Measurements from ENCODE around the gene GGACT. TPM values are rescaled to one million over a fixed set of nuclear protein-coding genes. Genes with fewer than 3 reads are reported as not detected.
"Not testable (repeated sequence)": the region's sequence is repeated elsewhere in the genome, so short reads cannot be mapped to it uniquely, and the experiment has no call there.

GGACT gene
- polyA plus RNA-seq, 1 donor from 2014 or later, result 5.8 TPM

DNA sequence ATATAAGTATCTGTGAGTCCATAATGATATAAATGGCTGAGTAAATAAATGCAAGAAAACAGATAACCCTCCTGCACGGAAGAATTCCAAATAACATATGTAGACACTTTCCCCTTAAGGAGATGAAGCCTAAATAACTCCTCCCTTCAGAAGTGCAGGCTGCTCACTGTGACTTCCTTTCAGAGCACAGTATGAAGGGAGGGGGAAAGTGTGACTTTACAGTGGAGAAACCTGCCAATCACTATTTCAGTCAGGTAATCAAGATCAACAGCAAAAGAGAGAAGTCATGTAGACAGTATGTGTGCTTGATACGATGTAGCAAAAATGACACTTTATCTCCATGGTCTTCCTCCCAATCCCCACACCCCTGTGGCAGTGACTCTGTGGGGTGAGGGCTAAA lies 7.1 kb downstream of the GGACT start:
- Mint-ChIP-seq H3K4me3 (no peak overlapping the region), H3K9me3 (no peaks in the 10 kb centered on the region), H3K36me3 (peaks cover 5% of the 10 kb centered on the region), H3K27ac (peak overlapping the region in 1 of 3 donors; percentile 33), H3K4me1 (peaks cover 0 to 3% (median 2%) of the 10 kb centered on the region in 3 donors), H3K27me3 (no peaks in the 10 kb centered on the region)

DNA sequence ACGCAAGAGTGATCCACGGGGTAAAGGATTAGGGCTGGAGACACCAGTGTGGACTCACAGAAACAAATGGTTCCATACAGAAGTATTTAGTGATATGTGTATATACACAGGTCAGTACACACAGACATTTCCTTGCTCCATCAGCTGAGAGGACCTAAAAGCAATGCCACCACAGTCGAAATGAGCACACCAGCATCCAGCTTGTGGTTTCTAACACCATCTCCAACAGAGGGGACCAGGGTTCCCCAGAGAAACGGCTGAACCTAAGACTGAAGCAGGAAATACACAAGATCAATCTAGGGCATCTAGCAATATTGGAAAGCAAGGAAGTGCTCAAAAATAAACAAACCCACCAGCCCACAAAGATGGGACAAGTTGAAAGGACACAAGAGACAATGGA lies 7.6 kb downstream of the GGACT start:
- H3K36me3 Mint-ChIP-seq, result peaks cover 5% of the 10 kb centered on the region
- no peaks in the 10 kb centered on the region for H3K9me3 Mint-ChIP-seq
- H3K27ac Mint-ChIP-seq, result peak overlapping the region in 1 of 3 donors; percentile 33
- H3K27me3 Mint-ChIP-seq, result no peaks in the 10 kb centered on the region
- peaks cover 0 to 4% (median 3%) of the 10 kb centered on the region in 3 donors for H3K4me1 Mint-ChIP-seq
- H3K4me3 Mint-ChIP-seq, result no peak overlapping the region

DNA sequence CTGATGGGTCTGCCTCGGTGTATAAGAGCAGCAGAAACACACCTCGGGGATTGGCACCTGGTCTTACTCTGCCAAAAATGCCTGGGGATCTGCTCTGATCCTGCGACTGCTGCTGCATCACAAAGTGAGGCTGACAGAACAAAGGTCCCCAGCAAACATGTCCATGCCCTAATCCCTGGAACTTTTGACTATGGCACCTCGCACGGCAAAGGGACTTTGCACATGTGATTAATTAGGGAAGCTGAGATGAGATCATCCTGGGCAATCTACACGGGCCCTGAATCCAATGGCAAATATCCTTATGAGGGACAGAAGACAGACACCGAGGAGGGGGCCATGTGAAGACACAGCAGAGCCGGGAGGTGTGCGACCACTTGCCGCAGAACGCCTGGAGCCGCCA lies 8.5 kb downstream of the GGACT start:
- H3K27ac Mint-ChIP-seq, result peak overlapping the region in 1 of 3 donors; percentile 9
- no peaks in the 10 kb centered on the region for H3K27me3 Mint-ChIP-seq
- H3K36me3 Mint-ChIP-seq, result peaks cover 5% of the 10 kb centered on the region
- no peak overlapping the region for H3K4me3 Mint-ChIP-seq
- H3K4me1 Mint-ChIP-seq, result peaks cover 0 to 4% (median 3%) of the 10 kb centered on the region in 3 donors
- no peaks in the 10 kb centered on the region for H3K9me3 Mint-ChIP-seq

DNA sequence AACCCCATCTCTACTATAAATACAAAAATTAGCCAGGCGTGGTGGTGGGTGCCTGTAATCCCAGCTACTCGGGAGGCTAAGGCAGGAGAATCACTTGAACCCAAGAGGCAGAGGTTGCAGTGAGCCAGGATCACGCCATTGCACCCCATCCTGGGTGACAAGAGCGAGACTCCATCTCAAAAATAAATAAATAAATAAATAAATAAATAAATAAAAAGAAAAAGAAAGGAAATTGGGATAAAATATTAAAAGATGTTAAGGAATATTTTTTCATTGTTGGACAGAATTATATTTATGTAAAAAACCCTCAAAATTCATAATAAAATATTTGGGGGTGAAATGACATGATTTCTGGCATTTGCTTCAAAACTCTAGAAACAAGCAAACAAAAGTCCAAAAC lies 11.3 kb downstream of the GGACT start:
- H3K4me3 Mint-ChIP-seq, H3K36me3 Mint-ChIP-seq, H3K27me3 Mint-ChIP-seq, H3K9me3 Mint-ChIP-seq, H3K27ac Mint-ChIP-seq, H3K4me1 Mint-ChIP-seq: not testable (repeated sequence)

DNA sequence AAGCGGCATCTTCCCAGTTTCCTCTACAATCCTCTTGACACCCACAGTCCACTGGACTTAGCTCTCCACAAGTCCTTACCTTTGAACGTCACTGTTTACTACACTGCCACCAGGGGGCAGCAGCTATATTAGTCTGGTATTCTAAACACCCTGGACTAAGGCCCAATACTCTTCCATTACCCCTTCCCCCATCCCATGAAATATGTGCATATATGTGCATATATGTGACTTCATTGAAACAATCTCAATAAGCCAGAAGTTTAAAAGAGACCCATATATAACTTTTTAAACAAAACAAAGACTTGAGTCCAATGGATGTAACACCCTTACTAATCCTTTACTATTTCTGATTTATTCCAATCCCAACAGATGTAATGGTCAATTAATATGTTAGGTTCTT lies 15.5 kb downstream of the GGACT start:
- Mint-ChIP-seq H3K36me3 (peaks cover 2% of the 10 kb centered on the region), H3K27me3 (no peaks in the 10 kb centered on the region), H3K9me3 (peaks cover 0 to 2% (median 0%) of the 10 kb centered on the region in 3 donors), H3K4me3 (no peak overlapping the region), H3K4me1 (peaks cover 0 to 7% (median 4%) of the 10 kb centered on the region in 3 donors), H3K27ac (no peak overlapping the region)

DNA sequence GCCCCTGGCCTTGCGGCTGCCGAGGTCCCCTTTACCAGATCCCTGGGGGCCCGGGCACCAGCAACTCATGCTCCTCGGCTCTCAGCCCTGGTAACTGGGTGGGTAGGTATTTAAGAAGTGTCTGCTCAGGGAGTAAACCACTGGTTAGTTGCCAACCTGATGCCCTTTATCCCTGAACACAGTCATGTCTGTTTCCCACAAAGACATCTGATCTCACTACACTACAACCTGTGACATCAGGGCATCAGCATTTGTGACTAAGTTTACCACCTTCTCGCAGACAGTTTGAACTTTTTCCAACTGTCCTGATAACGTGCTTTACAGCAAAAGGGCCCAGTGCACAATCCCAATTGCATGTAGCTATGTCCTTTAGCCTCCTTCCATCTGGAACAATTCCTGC lies 22.0 kb downstream of the GGACT start:
- no peaks in the 10 kb centered on the region for H3K27me3 Mint-ChIP-seq
- H3K4me1 Mint-ChIP-seq, result peaks cover 0 to 3% (median 1%) of the 10 kb centered on the region in 3 donors
- peaks cover 13% of the 10 kb centered on the region for H3K36me3 Mint-ChIP-seq
- H3K27ac Mint-ChIP-seq, result no peak overlapping the region
- H3K4me3 Mint-ChIP-seq, result no peak overlapping the region
- peaks cover 0 to 2% (median 0%) of the 10 kb centered on the region in 3 donors for H3K9me3 Mint-ChIP-seq

DNA sequence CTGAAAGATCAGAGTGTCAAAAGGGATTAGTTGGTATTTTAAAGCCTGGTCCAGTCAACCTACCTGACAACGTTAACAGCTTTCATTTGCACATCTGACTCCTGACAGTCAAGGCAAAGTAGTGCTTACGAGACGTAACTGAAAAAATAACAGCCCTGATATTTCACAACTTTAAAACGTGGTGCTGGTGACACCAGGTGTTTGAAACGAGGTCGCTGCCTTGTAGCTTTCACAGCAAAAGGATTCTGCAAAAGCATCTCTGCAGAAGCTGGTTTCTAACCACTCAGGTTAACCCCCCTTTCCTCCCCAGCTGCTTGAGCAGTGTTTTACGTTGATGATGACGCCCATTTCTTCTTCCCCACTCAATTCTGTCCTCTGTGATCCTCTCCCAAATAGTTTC lies 23.3 kb downstream of the GGACT start:
- H3K4me3 Mint-ChIP-seq, result no peak overlapping the region
- H3K27ac Mint-ChIP-seq, result no peak overlapping the region
- H3K9me3 Mint-ChIP-seq, result peaks cover 0 to 2% (median 0%) of the 10 kb centered on the region in 3 donors
- H3K36me3 Mint-ChIP-seq, result peaks cover 13% of the 10 kb centered on the region
- H3K27me3 Mint-ChIP-seq, result no peaks in the 10 kb centered on the region
- H3K4me1 Mint-ChIP-seq, result peaks cover 0 to 3% (median 0%) of the 10 kb centered on the region in 3 donors

DNA sequence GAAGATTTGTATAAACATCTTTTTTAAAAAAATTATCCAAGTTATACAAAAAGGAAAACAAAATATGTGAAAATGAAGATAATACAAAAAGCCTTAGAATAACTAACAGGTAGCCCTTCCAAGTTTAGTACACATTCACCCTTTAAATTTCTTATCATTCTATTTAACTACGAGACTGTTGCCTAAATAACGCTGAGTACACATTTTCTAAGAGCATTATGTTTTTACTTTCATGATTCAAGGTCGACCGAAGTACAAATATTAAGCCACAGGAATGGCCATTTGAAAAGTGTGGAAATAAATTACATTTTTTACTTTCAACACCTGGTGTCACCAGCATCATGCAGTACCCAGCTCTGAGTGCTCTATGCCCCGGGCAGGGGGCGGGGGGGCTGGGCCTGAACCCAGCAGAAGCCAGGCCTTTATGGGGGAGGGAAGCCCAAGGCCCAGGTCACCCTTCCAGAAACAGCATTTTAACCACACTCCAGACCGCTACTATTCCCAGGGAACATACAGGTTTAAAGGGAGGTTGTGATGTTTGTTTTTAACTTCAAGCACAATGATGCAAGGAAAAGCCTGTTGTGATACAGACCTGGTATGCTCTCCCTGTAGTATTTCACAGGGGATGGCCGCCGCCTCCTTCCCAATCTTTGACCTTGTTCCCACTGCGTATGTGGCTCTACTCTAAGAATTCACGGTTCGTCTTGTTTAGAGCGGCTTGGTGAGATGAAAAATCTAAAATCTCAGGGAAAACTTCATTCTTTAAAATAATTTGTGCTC lies 24.0 kb downstream of the GGACT start:
- Mint-ChIP-seq H3K4me1 (peaks cover 0 to 3% (median 0%) of the 10 kb centered on the region in 3 donors), H3K27me3 (no peaks in the 10 kb centered on the region), H3K4me3 (no peak overlapping the region), H3K36me3 (peaks cover 13% of the 10 kb centered on the region), H3K27ac (no peak overlapping the region), H3K9me3 (peaks cover 0 to 2% (median 0%) of the 10 kb centered on the region in 3 donors)

DNA sequence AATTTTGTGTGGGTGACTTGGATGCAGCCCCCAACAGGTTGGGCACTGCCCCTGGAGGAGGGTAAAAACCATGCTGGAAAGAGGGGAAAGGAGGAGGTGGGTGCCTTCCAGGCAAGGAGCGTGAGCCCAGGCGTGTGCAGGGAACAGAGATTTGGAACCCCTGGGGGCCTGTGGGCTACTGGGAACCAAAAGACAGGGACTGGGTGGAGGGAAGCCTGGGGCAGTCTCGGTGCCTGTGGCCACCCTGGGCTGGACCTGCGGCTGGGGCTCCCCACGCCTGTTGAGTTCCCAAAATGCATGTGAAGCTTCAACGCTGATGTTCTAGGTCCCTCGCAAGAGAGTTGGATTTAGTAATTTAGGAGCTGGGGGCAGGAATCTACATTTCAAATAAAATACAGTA lies 24.8 kb downstream of the GGACT start:
- Mint-ChIP-seq H3K9me3 (peaks cover 0 to 2% (median 0%) of the 10 kb centered on the region in 3 donors), H3K4me3 (no peak overlapping the region), H3K27me3 (no peaks in the 10 kb centered on the region), H3K4me1 (peaks cover 0 to 3% (median 0%) of the 10 kb centered on the region in 3 donors), H3K27ac (no peak overlapping the region), H3K36me3 (peaks cover 13% of the 10 kb centered on the region)

DNA sequence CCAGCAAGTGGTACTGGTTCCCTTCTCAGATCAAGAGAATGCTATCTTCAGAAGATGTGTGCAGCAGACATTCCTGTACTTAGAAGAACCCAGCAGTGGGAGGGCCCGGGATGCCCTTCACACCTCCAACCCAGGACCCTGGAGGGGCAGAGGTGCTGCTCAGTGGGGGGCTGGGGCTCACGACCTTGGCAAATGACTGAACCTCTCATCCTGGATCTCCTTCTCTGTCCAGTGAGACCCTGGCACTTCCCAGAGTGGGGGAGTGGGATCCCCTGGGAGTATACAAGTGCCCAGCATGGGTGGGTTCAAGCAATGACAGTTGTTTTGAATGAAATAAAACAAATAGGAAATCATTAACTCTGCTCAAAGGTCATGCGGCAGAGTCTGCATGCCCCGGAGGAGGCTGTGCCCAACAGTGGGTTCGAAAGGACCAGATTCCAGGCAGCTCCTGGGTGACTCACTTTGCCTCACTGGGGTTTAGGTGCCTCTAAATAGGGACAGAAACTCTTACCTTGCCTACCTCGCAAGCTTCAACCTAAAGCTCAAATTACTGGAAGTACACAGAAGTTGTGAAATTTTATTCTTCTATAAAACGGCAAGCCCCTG lies 26.9 kb downstream of the GGACT start:
- Mint-ChIP-seq H3K36me3 (peaks cover 8% of the 10 kb centered on the region), H3K4me1 (peaks cover 0 to 2% (median 0%) of the 10 kb centered on the region in 3 donors), H3K9me3 (no peaks in the 10 kb centered on the region), H3K27me3 (no peaks in the 10 kb centered on the region), H3K4me3 (no peak overlapping the region), H3K27ac (no peak overlapping the region)

DNA sequence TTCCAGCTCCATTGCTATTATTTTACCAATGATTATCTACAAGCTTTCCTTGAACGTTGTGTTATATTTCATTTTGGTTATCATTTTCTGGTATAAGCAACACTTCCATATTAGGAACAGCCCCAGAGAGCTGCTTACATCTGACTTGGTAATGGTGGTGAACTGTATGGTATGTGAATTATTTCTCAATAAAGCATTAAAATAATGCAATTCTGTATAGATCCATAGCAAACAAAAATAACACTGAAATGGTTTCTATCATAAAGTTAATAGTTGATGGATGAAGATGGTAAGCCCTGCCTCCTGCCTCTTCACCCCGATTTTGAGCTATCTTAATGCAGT lies 27.5 kb downstream of the GGACT start:
- peaks cover 0 to 2% (median 0%) of the 10 kb centered on the region in 3 donors for H3K4me1 Mint-ChIP-seq
- no peak overlapping the region for H3K4me3 Mint-ChIP-seq
- H3K36me3 Mint-ChIP-seq, result peaks cover 8% of the 10 kb centered on the region
- H3K27ac Mint-ChIP-seq, result no peak overlapping the region
- H3K27me3 Mint-ChIP-seq, result no peaks in the 10 kb centered on the region
- H3K9me3 Mint-ChIP-seq, result no peaks in the 10 kb centered on the region

DNA sequence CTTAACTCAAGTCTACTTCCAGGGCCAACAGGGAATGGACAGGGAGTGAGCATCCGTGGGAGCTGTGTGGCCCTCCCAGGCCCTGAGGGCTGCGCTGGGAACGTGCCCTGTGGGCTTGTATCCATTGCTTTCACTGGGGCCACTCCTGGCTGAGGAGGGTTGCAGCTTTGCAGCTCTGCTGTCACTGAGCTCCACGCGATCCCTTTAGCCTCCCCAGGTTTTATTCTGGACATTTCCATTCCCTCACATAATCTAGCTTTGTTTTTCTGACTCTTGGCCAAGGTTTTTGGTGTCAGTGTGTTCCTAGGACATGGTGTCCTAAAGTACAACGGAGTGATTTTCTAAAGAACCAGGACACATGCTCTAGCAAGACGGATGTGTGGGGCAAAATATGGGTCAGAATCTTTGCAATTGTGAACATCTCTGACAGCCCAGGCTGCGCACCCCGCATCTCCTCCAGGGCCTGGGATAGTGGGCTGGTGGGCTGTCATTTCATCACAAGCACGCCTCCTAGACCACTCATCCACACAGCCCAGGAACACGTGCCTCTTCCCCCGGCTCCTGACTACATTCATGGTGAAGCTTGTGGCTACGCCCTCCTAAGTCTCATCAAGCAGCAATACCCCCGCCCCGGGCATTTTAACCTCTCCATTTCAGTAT lies 28.0 kb downstream of the GGACT start:
- H3K27me3 Mint-ChIP-seq, result no peaks in the 10 kb centered on the region
- H3K36me3 Mint-ChIP-seq, result peaks cover 5% of the 10 kb centered on the region
- no peak overlapping the region for H3K27ac Mint-ChIP-seq

DNA sequence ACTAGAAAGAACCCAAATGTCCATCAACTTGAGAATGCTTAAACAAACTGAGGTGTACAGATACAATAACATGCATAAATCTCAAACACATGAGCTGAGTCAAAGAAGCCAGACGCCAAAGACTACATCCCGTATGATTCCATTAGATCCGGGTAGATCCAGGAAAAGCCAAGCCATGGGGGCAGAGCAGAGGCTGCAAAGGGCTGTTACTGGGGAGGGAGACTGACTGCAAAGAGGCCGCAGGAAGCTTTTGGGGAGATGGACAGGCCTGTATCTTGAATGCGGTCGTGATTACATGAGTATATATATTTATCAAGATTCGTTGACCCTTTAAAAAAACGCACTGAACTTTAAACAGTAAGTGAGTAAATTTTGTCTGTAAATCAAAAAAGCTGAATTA lies 28.7 kb downstream of the GGACT start:
- no peak overlapping the region for H3K27ac Mint-ChIP-seq
- peaks cover 0 to 2% (median 0%) of the 10 kb centered on the region in 3 donors for H3K4me1 Mint-ChIP-seq
- H3K36me3 Mint-ChIP-seq, result peaks cover 5% of the 10 kb centered on the region
- H3K4me3 Mint-ChIP-seq, result no peak overlapping the region
- no peaks in the 10 kb centered on the region for H3K9me3 Mint-ChIP-seq
- H3K27me3 Mint-ChIP-seq, result no peaks in the 10 kb centered on the region

More for the DNA sequence above, 28.0 kb downstream of the GGACT start:
- H3K4me1 Mint-ChIP-seq, result peaks cover 0 to 2% (median 0%) of the 10 kb centered on the region in 3 donors
- H3K4me3 Mint-ChIP-seq, result no peak overlapping the region
- H3K9me3 Mint-ChIP-seq, result no peaks in the 10 kb centered on the region

DNA sequence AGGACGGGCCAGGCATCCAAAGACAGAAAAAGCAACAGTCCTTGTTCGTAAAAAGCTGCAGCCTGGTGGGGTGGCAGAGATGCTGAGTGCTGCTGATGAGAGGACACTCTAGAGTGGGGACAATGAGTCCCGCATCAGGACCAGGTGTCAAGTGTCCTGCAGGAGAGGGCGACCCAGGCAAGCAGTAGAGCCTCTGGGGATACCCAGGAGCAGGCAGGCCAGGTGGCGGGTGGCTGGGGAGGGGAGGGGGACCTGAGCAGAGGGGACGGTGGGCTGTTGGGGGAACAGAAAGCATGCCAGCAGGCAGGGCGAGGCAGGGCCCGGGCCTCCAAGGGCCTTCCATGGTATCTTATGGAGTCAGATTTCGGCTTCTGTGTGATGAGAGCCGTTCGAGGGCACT lies 35.8 kb downstream of the GGACT start:
- Mint-ChIP-seq H3K27me3 (no peaks in the 10 kb centered on the region), H3K27ac (no peak overlapping the region), H3K9me3 (peaks cover 0 to 2% (median 0%) of the 10 kb centered on the region in 3 donors), H3K36me3 (peaks cover 6% of the 10 kb centered on the region), H3K4me1 (no peaks in the 10 kb centered on the region), H3K4me3 (no peak overlapping the region)

DNA sequence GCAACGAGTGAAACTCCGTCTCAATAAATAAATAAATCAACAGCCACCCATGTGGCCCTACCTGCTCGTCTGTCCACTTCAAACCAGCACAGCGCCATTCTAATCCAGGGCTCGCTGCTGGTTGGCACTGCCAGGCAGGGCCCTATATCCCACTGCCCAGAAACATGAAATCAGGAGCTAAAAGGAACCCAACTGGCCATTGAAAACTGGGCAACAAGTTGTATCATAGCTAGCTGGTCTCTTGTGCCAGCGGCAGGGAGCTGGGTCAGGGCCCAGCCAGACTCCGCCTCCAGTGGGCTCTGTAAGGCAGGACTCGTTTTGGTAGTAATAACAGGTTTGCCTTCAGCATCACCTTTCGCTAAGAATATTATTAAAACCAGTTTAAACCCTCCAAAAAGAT lies 39.3 kb downstream of the GGACT start:
- H3K27ac Mint-ChIP-seq, result no peak overlapping the region
- H3K4me1 Mint-ChIP-seq, result peaks cover 0 to 2% (median 0%) of the 10 kb centered on the region in 3 donors
- H3K9me3 Mint-ChIP-seq, result no peaks in the 10 kb centered on the region
- H3K27me3 Mint-ChIP-seq, result no peaks in the 10 kb centered on the region
- peaks cover 7% of the 10 kb centered on the region for H3K36me3 Mint-ChIP-seq
- no peak overlapping the region for H3K4me3 Mint-ChIP-seq

All from IgD-negative memory B cell (primary cell).